GM18520 (cell line): ENCODE results near the gene ABHD6.
"Not testable (repeated sequence)": the region's sequence is repeated elsewhere in the genome, so short reads cannot be mapped to it uniquely, and the experiment has no call there.

Source experiments
- ATAC-seq: cut with Tn5 transposase; IDR thresholded peaks from one replicate; pipeline ENCODE4 v1.9.1; 2021; ENCODE audit not compliant: unreplicated experiment

ABHD6 gene

DNA sequence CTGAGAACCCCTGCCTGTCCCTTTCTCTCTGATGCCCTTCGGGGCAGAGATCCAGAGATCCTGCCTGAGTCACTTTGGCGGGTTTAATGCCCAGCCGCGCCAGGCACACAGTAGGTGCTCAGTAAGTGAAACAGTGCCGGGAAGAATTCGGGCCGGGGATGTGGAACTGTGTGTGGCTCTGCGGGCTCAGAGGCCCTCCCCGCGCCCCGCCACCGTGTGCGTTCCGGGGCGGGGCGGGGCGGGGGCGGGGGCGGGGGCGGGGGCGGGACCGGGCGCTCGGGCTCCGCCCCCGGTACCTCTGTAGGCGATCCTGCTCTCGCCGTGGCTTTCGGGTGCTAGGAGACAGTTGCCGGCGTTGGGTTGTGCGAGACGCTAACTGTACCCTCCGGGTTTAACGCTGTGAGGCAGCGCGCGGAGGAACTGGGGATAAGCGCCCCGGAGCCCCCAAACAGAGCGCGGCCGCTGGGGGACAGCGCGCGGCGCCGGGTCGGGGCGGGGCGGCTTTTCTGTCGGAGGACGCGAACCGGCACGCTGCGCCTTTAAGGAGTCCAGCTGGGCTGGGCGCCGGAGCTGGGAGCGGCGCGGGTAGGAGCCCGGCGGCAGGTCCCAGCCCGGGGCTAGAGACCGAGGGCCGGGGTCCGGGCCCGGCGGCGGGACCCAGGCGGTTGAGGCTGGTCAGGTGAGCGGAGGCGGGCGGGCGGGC, at the start of gene ABHD6:
TSS of gene ABHD6 (plus strand) at position 555 of the 703 bp plus-strand sequence. CDS start 18,795 bp downstream, outside the sequence.
- ATAC-seq, result peak; percentile 41

GRCh38 chr3:58188173-58188564, 49.4 kb upstream of the ABHD6 start:
- ATAC-seq, result no peak

DNA sequence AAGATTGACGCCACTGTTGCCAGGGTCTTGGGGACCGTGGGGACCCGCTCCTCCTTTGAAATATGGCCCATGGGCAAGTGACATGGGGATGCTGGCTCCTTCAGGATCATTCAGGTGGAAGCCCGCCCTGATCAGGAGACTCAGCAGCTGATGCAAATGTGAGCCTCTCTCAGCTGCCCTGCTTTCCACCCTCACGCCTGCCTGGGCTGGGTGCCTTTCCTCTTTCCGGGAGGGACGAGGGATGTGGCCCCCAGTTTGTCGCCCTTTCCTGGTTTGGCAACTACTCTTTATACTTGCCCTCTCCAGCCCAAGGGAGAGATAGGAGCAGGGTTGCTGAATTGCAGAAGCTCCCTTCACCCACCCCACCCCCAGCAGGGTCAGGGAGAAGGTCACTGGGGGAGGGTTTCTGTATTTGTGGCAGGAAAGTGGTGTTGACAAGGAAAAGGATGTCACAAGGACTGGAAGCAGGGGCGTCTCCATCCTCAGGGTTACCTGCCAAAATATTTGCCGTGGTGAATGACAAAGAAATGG, 48.6 kb upstream of the ABHD6 start:
- no peak for ATAC-seq

GRCh38 chr3:58189691-58190090, 47.9 kb upstream of the ABHD6 start:
- no peak for ATAC-seq

GRCh38 chr3:58190291-58190690, 47.3 kb upstream of the ABHD6 start:
- no peak for ATAC-seq

- ATAC-seq, result no peak
Observed at GRCh38 chr3:58190882-58191281, 46.7 kb upstream of the ABHD6 start.

- no peak for ATAC-seq
Observed at GRCh38 chr3:58191361-58191991, 46.1 kb upstream of the ABHD6 start.

DNA sequence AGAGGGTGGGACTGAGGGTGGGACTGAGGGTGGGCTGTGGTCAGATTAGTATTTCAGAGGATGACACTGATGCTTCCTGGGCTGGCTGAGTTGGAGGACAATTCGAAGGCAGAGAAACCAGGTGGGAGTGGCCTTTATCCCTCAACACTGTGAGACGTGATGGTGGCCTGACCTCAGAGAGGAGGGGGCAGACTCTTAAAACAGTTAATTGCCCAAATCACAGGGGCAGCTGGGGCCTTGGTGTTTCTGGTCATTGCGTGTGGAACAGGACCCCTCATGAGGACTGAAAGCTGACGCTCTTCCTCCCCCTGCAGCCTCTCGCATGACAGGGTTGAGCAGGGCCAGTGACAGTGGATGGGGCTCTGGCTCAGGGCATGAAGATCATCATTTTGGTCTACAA, 45.5 kb upstream of the ABHD6 start:
- ATAC-seq, result no peak

GRCh38 chr3:58193682-58194407, 43.7 kb upstream of the ABHD6 start:
- ATAC-seq, result no peak

GRCh38 chr3:58197588-58197987, 40.0 kb upstream of the ABHD6 start:
- ATAC-seq, result no peak

- no peak for ATAC-seq
Observed at GRCh38 chr3:58198362-58198761, 39.2 kb upstream of the ABHD6 start.

- ATAC-seq, result no peak
Observed at GRCh38 chr3:58198804-58199203, 38.8 kb upstream of the ABHD6 start.

DNA sequence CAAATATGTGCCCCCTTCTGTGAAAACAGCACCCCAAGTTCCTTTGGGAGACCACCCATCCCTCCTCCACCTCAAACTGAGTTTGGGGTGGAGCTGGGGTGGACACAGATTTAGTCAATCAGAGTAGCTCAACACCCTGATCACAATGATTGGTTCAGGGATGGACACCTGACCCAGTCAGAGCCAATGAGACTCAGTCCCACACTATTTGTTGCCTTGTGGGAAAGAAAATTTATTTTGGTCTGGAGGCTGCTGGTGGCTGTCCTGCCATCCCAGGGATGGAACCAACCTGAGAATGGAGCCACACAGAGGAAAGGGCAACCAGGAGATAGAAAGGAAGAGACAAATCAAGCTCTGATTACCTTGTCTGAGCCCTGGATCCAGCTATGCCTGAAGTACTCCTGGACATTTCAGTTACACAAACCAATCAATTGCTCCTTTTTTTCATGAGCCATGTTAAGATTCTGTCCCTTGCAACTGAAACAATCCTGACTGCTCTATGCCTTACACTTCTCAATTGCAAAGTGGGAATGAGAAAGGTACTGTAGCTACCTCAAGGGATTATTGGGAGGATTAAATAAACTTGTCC, 37.4 kb upstream of the ABHD6 start:
- ATAC-seq, result no peak

- no peak for ATAC-seq
Observed at GRCh38 chr3:58200846-58201355, 36.7 kb upstream of the ABHD6 start.

DNA sequence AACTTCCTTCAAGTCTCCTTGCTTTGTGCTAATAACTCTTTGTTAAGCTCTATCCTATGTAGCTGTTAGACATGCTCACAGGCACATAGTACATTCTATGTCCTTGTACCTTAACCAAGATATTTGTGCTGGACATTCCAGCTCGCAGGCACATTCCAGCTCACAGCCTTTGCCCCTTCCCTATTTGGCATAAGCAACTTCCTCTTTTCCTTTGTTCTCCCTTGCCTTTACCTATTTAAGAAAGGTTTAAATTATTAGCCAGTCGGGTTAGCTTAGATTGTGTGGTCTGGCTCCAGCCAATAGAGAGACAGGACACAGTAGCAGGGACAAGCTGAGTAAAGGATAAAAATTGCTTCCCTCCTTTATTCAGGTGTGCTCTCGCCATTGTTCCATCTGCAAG, 36.1 kb upstream of the ABHD6 start:
- ATAC-seq, result not testable (repeated sequence)

DNA sequence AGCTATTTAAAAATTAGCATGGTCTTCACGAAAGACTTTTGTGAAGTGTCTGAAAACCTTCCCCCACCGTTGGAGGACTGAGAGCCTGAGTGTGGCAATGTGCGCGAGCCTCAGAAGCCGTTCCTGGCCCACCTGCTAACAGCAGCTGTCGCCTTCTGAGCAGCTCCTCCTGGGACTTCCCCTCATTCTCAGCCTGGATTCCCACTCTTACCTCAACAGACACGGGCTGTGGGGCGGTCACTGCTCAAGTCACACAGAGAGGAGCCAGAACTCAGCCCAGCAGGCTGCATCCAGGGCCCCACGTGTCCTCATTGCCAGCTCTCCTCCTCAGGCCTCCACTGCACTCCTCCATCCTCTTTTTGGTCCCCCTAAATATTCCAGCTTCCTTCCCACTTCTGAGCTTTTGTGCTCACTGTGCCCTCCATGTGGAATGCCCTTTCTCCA, 34.7 kb upstream of the ABHD6 start:
- ATAC-seq, result no peak

GRCh38 chr3:58203541-58203940, 34.1 kb upstream of the ABHD6 start:
- no peak for ATAC-seq

- ATAC-seq, result no peak
Observed at GRCh38 chr3:58204720-58205119, 32.9 kb upstream of the ABHD6 start.

GRCh38 chr3:58205981-58206380, 31.6 kb upstream of the ABHD6 start:
- ATAC-seq, result no peak

DNA sequence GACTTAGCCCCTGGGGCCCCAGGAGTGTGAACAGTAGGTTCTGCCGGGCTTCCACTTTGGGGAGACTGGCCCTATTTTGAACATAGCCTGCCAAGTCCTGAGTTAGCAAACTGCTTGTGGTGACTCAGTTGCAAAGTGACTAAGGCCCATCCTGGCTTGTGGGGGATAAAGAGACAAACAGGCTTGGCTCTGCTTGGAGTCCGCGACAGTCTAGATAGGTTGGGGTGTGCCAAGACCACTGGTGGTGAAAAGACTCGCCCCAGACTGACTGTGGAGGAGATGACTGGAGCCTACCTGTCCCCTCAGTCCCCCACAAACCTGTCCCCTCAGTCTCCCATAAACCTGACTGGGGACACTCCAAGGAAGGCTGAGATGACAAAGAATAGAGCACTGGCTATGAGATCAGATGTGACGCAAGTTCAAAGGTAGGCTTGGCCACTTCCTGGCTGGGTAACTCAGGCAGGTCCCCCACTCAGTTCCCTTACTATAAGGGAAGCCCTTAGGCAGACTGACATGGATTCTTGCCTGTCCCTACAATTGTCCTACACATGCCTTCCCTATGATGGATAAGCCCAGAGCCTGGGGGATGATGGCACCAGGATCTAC, 31.1 kb upstream of the ABHD6 start:
- no peak for ATAC-seq

GRCh38 chr3:58207954-58208353, 29.6 kb upstream of the ABHD6 start:
- no peak for ATAC-seq
